Measurements from ENCODE around the gene MRPL51. TPM values are rescaled to one million over a fixed set of nuclear protein-coding genes. Genes with fewer than 3 reads are reported as not detected.

MRPL51 gene
- total and polyA plus RNA-seq, 2 of the 8 experiments (the other 6 are each of a cell fraction or from before 2014, with no cell fraction given): 119 to 331 TPM

DNA sequence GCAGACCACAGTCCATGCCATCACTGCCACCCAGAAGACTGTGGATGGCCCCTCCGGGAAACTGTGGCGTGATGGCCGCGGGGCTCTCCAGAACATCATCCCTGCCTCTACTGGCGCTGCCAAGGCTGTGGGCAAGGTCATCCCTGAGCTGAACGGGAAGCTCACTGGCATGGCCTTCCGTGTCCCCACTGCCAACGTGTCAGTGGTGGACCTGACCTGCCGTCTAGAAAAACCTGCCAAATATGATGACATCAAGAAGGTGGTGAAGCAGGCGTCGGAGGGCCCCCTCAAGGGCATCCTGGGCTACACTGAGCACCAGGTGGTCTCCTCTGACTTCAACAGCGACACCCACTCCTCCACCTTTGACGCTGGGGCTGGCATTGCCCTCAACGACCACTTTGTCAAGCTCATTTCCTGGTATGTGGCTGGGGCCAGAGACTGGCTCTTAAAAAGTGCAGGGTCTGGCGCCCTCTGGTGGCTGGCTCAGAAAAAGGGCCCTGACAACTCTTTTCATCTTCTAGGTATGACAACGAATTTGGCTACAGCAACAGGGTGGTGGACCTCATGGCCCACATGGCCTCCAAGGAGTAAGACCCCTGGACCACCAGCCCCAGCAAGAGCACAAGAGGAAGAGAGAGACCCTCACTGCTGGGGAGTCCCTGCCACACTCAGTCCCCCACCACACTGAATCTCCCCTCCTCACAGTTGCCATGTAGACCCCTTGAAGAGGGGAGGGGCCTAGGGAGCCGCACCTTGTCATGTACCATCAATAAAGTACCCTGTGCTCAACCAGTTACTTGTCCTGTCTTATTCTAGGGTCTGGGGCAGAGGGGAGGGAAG is 44.7 kb upstream of the MRPL51 start (continued):
- TF ChIP-seq, protein P1, sequence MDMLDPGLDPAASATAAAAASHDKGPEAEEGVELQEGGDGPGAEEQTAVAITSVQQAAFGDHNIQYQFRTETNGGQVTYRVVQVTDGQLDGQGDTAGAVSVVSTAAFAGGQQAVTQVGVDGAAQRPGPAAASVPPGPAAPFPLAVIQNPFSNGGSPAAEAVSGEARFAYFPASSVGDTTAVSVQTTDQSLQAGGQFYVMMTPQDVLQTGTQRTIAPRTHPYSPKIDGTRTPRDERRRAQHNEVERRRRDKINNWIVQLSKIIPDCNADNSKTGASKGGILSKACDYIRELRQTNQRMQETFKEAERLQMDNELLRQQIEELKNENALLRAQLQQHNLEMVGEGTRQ (IDR thresholded peaks at IDR 0.05; ENCODE audit: low read length): peak; percentile 6; the same call in 1 of the 2 replicates
- TF ChIP-seq YY1 (IDR thresholded peaks at IDR 0.05; ENCODE audit: low read depth, low read length): 0 out of 2 replicates have a peak, but pooled peaks have one; percentile 19

Measured in H1 (cell line).